ENCODE results near the gene PNMT.

DNA sequence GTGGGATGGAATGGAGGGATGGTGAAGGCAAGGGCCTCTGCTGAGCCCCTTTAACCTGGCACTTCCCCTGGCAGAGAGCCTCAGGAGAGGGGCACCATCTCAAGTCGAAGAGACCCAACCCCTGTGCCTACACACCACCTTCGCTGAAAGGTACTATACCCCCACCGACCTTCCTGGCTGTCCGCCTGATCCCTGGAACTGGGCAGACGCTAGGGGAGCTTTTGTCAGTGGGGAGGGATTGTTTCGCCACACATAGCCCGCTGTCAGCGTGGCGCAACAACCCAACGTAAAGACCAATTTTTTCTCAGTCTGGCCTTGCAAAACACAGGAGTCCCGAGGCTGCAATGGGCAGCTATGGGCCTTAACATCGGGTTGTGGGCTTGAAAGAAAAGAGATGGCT lies 38.4 kb upstream of the PNMT start:
- no peak for TF ChIP-seq CTCF (IDR thresholded peaks at IDR 0.05)
- no peak for TF ChIP-seq POLR2A (IDR thresholded peaks at IDR 0.05)
- TF ChIP-seq POLR2AphosphoS5 (IDR thresholded peaks at IDR 0.05), result no peak
- TF ChIP-seq EP300 (IDR thresholded peaks at IDR 0.05), result no peak
